ENCODE data around the gene THAP3.

THAP3 gene

GRCh38 chr1:6585841-6586240 is 38.8 kb upstream of the THAP3 start:
- ChIA-PET POLR2A (interaction anchor here (1.3 kb wide), 1 partner anchor 10 kb away, joined by 4 read pairs; no protein-coding TSS in a partner anchor), CTCF (interaction anchor here (2.2 kb wide), 1 partner anchor 31 kb away, joined by 6 read pairs; the partner anchor contains the start of genes NOL9 and TAS1R1)
- DNase-seq (ENCODE audit: extremely low spot score), result no peak
- TF ChIP-seq CTCF (IDR thresholded peaks at IDR 0.05; ENCODE audit: control extremely low read depth, extremely low read depth, low read depth, missing control alignments), result no peak

GRCh38 chr1:6586404-6586816 is 38.3 kb upstream of the THAP3 start:
- DNase-seq (ENCODE audit: extremely low spot score), result no peak
- CTCF ChIA-PET, result interaction anchor here (2.2 kb wide), 1 partner anchor 32 kb away, joined by 6 read pairs; the partner anchor contains the start of genes NOL9 and TAS1R1
- TF ChIP-seq CTCF (IDR thresholded peaks at IDR 0.05; ENCODE audit: control extremely low read depth, extremely low read depth, low read depth, missing control alignments), result no peak
- POLR2A ChIA-PET, result interaction anchor here (1.3 kb wide), 1 partner anchor 10 kb away, joined by 4 read pairs; no protein-coding TSS in a partner anchor

GRCh38 chr1:6587261-6588005 is 37.2 kb upstream of the THAP3 start:
- no peak for DNase-seq (ENCODE audit: extremely low spot score)
- TF ChIP-seq CTCF (IDR thresholded peaks at IDR 0.05; ENCODE audit: control extremely low read depth, extremely low read depth, low read depth, missing control alignments), result no peak
- ChIA-PET CTCF (interaction anchor here (1.0 to 2.2 kb wide), 3 partner anchors 14 to 33 kb away, joined by 3 to 6 read pairs (median 3); partner anchors contain the start of genes NOL9 and TAS1R1), POLR2A (no interaction called here)

GRCh38 chr1:6588128-6588892 is 36.4 kb upstream of the THAP3 start:
- TF ChIP-seq CTCF (IDR thresholded peaks at IDR 0.05; ENCODE audit: control extremely low read depth, extremely low read depth, low read depth, missing control alignments), result no peak
- ChIA-PET CTCF (interaction anchor here (1.0 to 2.2 kb wide), 5 partner anchors 13 to 113 kb away, joined by 3 to 6 read pairs (median 3); partner anchors contain the start of genes DNAJC11, NOL9 and TAS1R1), POLR2A (interaction anchor here (2.6 kb wide), 1 partner anchor 8 kb away, joined by 10 read pairs; the partner anchor contains the start of gene ZBTB48)
- DNase-seq (ENCODE audit: extremely low spot score), result no peak

- DNase-seq (ENCODE audit: extremely low spot score), result no peak
- ChIA-PET POLR2A (interaction anchor here (0.9 to 2.6 kb wide), 2 partner anchors 9 to 13 kb away, joined by 3 to 10 read pairs; partner anchors contain the start of genes KLHL21 and ZBTB48), CTCF (interaction anchor here (1.3 to 1.6 kb wide), 2 partner anchors 34 to 112 kb away, joined by 3 to 4 read pairs; partner anchors contain the start of genes DNAJC11 and TAS1R1)
- no peak for TF ChIP-seq CTCF (IDR thresholded peaks at IDR 0.05; ENCODE audit: control extremely low read depth, extremely low read depth, low read depth, missing control alignments)
Observed at GRCh38 chr1:6588893-6589520, 35.7 kb upstream of the THAP3 start.
